Epithelial cell of prostate (primary cell): Measurements from ENCODE around the gene AUH.
A peak's percentile ranks its signal among the peaks of the same experiment; 100 is the strongest.

Experiments used
- DNase-seq: peaks from one replicate; pipeline ENCODE4 v3.0.0-alpha.2; 2011; ENCODE audit warnings: low read depth, low spot score
- H3K27ac ChIP-seq: fragments of 450-650 bp; 2 replicates; pipeline ENCODE4 v1.5.1; 2017; ENCODE audit warnings: mild to moderate bottlenecking

The AUH gene

GRCh38 chr9:91341749-91342148 is 20.0 kb downstream of the AUH start:
- H3K27ac ChIP-seq: no peak overlapping the region
- DNase-seq: no peak

GRCh38 chr9:91341258-91341746 is 20.4 kb downstream of the AUH start:
- no peak overlapping the region for H3K27ac ChIP-seq
- DNase-seq: no peak

- no peak overlapping the region for H3K27ac ChIP-seq
- DNase-seq: no peak
Measured at GRCh38 chr9:91340395-91340967, 21.2 kb downstream of the AUH start.

- H3K27ac ChIP-seq: no peak overlapping the region
Measured at GRCh38 chr9:91338681-91339080, 23.0 kb downstream of the AUH start.

GRCh38 chr9:91336786-91337185 is 24.9 kb downstream of the AUH start:
- H3K27ac ChIP-seq: no peak overlapping the region
- DNase-seq: no peak

More at GRCh38 chr9:91338681-91339080, 23.0 kb downstream of the AUH start:
- no peak for DNase-seq

- no peak for DNase-seq
- no peak overlapping the region for H3K27ac ChIP-seq
Measured at GRCh38 chr9:91334053-91334452, 27.7 kb downstream of the AUH start.

- H3K27ac ChIP-seq: no peak overlapping the region
- no peak for DNase-seq
Measured at GRCh38 chr9:91333551-91333950, 28.2 kb downstream of the AUH start.

- no peak for DNase-seq
- no peak overlapping the region for H3K27ac ChIP-seq
Measured at GRCh38 chr9:91332546-91333231, 29.0 kb downstream of the AUH start.

GRCh38 chr9:91331849-91332248 is 29.9 kb downstream of the AUH start:
- DNase-seq: no peak
- no peak overlapping the region for H3K27ac ChIP-seq

- H3K27ac ChIP-seq: no peak overlapping the region
- DNase-seq: no peak
Measured at GRCh38 chr9:91328186-91328585, 33.5 kb downstream of the AUH start.

GRCh38 chr9:91321691-91322090 is 40.0 kb downstream of the AUH start:
- H3K27ac ChIP-seq: no peak overlapping the region
- DNase-seq: no peak

GRCh38 chr9:91320299-91320698 is 41.4 kb downstream of the AUH start:
- no peak for DNase-seq

GRCh38 chr9:91316093-91316492 is 45.6 kb downstream of the AUH start:
- DNase-seq: no peak
- no peak overlapping the region for H3K27ac ChIP-seq

More at GRCh38 chr9:91320299-91320698, 41.4 kb downstream of the AUH start:
- H3K27ac ChIP-seq: no peak overlapping the region

GRCh38 chr9:91315191-91315590 is 46.5 kb downstream of the AUH start:
- no peak for DNase-seq
- no peak overlapping the region for H3K27ac ChIP-seq

- DNase-seq: peak; percentile 89
- H3K27ac ChIP-seq: peak overlapping the region; percentile 78
Measured at GRCh38 chr9:91312717-91313325, 48.9 kb downstream of the AUH start.

- H3K27ac ChIP-seq: no peak overlapping the region
- no peak for DNase-seq
Measured at GRCh38 chr9:91310037-91310436, 51.7 kb downstream of the AUH start.

- no peak for DNase-seq
- H3K27ac ChIP-seq: no peak overlapping the region
Measured at GRCh38 chr9:91308191-91308590, 53.5 kb downstream of the AUH start.

GRCh38 chr9:91307279-91307678 is 54.4 kb downstream of the AUH start:
- no peak overlapping the region for H3K27ac ChIP-seq
- DNase-seq: no peak

GRCh38 chr9:91306296-91306630 is 55.5 kb downstream of the AUH start:
- H3K27ac ChIP-seq: no peak overlapping the region

GRCh38 chr9:91305596-91306295 is 56.0 kb downstream of the AUH start:
- DNase-seq: peak; percentile 41
- no peak overlapping the region for H3K27ac ChIP-seq

More at GRCh38 chr9:91306296-91306630, 55.5 kb downstream of the AUH start:
- DNase-seq: no peak
